Measurements from ENCODE around the gene C3orf62. TPM values are rescaled to one million over a fixed set of nuclear protein-coding genes. Genes with fewer than 3 reads are reported as not detected.
"Not testable (repeated sequence)": the region's sequence is repeated elsewhere in the genome, so short reads cannot be mapped to it uniquely, and the experiment has no call there.

Gene C3orf62
- total RNA-seq, 2 donors from 2014 or later = 5.4 to 15.0 TPM

GRCh38 chr3:49253512-49253911 lies 23.5 kb downstream of the C3orf62 start:
- H3K36me3 ChIP-seq = no peaks in the 10 kb centered on the region
- H3K27ac ChIP-seq = no peak overlapping the region
- H3K4me1 ChIP-seq (ENCODE audit: control insufficient read depth in 1 of 2, low read depth in 2 of 2) = no peaks in the 10 kb centered on the region
- no peaks in the 10 kb centered on the region for H3K27me3 ChIP-seq (replicated peaks; ENCODE audit: insufficient read depth)
- ATAC-seq (ENCODE audit: insufficient number of reproducible peaks, low FRiP score, low read depth) (no peak), DNase-seq (ENCODE audit: low spot score) (no peak)
- H3K4me3 ChIP-seq = no peak overlapping the region
- H3K9me3 ChIP-seq = no peaks in the 10 kb centered on the region
- TF ChIP-seq, protein P1, sequence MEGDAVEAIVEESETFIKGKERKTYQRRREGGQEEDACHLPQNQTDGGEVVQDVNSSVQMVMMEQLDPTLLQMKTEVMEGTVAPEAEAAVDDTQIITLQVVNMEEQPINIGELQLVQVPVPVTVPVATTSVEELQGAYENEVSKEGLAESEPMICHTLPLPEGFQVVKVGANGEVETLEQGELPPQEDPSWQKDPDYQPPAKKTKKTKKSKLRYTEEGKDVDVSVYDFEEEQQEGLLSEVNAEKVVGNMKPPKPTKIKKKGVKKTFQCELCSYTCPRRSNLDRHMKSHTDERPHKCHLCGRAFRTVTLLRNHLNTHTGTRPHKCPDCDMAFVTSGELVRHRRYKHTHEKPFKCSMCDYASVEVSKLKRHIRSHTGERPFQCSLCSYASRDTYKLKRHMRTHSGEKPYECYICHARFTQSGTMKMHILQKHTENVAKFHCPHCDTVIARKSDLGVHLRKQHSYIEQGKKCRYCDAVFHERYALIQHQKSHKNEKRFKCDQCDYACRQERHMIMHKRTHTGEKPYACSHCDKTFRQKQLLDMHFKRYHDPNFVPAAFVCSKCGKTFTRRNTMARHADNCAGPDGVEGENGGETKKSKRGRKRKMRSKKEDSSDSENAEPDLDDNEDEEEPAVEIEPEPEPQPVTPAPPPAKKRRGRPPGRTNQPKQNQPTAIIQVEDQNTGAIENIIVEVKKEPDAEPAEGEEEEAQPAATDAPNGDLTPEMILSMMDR (IDR thresholded peaks at IDR 0.05) = no peak

GRCh38 chr3:49248840-49249227 lies 28.2 kb downstream of the C3orf62 start:
- Histone ChIP-seq H3K4me3 (no peak overlapping the region), H3K36me3 (no peaks in the 10 kb centered on the region), H3K27me3 (replicated peaks; ENCODE audit: insufficient read depth) (no peaks in the 10 kb centered on the region), H3K4me1 (ENCODE audit: control insufficient read depth in 1 of 2, low read depth in 2 of 2) (no peaks in the 10 kb centered on the region), H3K27ac (peak overlapping the region in 1 of 2 donors; percentile 46), H3K9me3 (no peaks in the 10 kb centered on the region)
- no peak for ATAC-seq (ENCODE audit: insufficient number of reproducible peaks, low FRiP score, low read depth)
- no peak for DNase-seq (ENCODE audit: low spot score)
- TF ChIP-seq, protein P1 (IDR thresholded peaks at IDR 0.05) = no peak

- ATAC-seq (ENCODE audit: insufficient number of reproducible peaks, low FRiP score, low read depth) (no peak), DNase-seq (ENCODE audit: low spot score) (no peak)
- no peaks in the 10 kb centered on the region for H3K9me3 ChIP-seq
- no peak overlapping the region for H3K27ac ChIP-seq
- no peaks in the 10 kb centered on the region for H3K27me3 ChIP-seq (replicated peaks; ENCODE audit: insufficient read depth)
- TF ChIP-seq, protein P1 (IDR thresholded peaks at IDR 0.05) = no peak
- H3K4me3 ChIP-seq = no peak overlapping the region
- H3K4me1 ChIP-seq (ENCODE audit: control insufficient read depth in 1 of 2, low read depth in 2 of 2) = no peaks in the 10 kb centered on the region
- no peaks in the 10 kb centered on the region for H3K36me3 ChIP-seq
Measured at GRCh38 chr3:49244581-49245205, 32.3 kb downstream of the C3orf62 start.

DNA sequence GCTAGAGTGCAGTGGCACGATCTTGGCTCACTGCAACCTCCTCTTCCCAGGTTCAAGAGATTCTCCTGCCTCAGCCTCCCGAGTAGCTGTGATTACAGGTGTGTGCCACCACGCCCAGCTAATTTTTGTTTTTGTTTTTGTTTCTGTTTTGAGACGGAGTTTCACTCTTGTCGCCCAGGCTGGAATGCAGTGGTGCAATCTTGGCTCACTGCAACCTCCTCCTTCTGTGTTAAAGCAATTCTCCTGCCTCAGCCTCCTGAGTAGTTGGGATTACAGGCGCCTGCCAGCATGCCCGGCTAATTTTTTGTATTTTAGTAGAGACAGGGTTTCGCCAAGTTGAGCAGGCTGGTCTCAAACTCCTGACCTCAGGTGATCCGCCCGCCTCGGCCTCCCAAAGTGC lies 36.9 kb downstream of the C3orf62 start:
- not testable (repeated sequence) for H3K27me3 ChIP-seq (replicated peaks; ENCODE audit: insufficient read depth); H3K27ac ChIP-seq; DNase-seq (ENCODE audit: low spot score); H3K4me1 ChIP-seq (ENCODE audit: control insufficient read depth in 1 of 2, low read depth in 2 of 2); ATAC-seq (ENCODE audit: insufficient number of reproducible peaks, low FRiP score, low read depth); H3K36me3 ChIP-seq; H3K9me3 ChIP-seq; H3K4me3 ChIP-seq

- H3K9me3 ChIP-seq = peaks cover 4% of the 10 kb centered on the region
- no peak for ATAC-seq (ENCODE audit: insufficient number of reproducible peaks, low FRiP score, low read depth)
- TF ChIP-seq, protein P1 (IDR thresholded peaks at IDR 0.05) = no peak
- H3K4me3 ChIP-seq = no peak overlapping the region
- no peak for DNase-seq (ENCODE audit: low spot score)
- no peak overlapping the region for H3K27ac ChIP-seq
- H3K4me1 ChIP-seq (ENCODE audit: control insufficient read depth in 1 of 2, low read depth in 2 of 2) = no peaks in the 10 kb centered on the region
- H3K36me3 ChIP-seq = no peaks in the 10 kb centered on the region
- no peaks in the 10 kb centered on the region for H3K27me3 ChIP-seq (replicated peaks; ENCODE audit: insufficient read depth)
Measured at GRCh38 chr3:49238274-49239127, 38.5 kb downstream of the C3orf62 start.

All from thoracic aorta (tissue), 2 donors.